PC-9 (cell line): ENCODE data around the gene ARHGAP24.

Source experiments
- EZH2 ChIP-seq: fragments of 200-600 bp; sonication (generic); IDR thresholded peaks from 2 replicates; pipeline ENCODE4 v1.8.0; 2017; ENCODE audit warnings: antibody characterized with exemption, low read depth
- TF ChIP-seq, protein P1 (sequence below): fragments of 200-600 bp; sonication (generic); conservative IDR thresholded peaks from 2 replicates; pipeline ENCODE4 v1.6.1; 2017; ENCODE audit warnings: mixed run types, antibody characterized with exemption, mild to moderate bottlenecking, moderate library complexity

- no peak for TF ChIP-seq EZH2
- TF ChIP-seq, protein P1, sequence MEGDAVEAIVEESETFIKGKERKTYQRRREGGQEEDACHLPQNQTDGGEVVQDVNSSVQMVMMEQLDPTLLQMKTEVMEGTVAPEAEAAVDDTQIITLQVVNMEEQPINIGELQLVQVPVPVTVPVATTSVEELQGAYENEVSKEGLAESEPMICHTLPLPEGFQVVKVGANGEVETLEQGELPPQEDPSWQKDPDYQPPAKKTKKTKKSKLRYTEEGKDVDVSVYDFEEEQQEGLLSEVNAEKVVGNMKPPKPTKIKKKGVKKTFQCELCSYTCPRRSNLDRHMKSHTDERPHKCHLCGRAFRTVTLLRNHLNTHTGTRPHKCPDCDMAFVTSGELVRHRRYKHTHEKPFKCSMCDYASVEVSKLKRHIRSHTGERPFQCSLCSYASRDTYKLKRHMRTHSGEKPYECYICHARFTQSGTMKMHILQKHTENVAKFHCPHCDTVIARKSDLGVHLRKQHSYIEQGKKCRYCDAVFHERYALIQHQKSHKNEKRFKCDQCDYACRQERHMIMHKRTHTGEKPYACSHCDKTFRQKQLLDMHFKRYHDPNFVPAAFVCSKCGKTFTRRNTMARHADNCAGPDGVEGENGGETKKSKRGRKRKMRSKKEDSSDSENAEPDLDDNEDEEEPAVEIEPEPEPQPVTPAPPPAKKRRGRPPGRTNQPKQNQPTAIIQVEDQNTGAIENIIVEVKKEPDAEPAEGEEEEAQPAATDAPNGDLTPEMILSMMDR: no peak
Measured at GRCh38 chr4:85658766-85659439, 184.0 kb downstream of the ARHGAP24 start.
